Nephron progenitor cell (in vitro differentiated cells): ENCODE results near the gene METTL25.

ENCODE experiments used
- DNase-seq: peaks from one replicate; pipeline ENCODE4 v3.0.0; 2021
- H3K27ac Mint-ChIP-seq: 2 replicates; pipeline ENCODE4 v1.8.0; 2021; ENCODE audit warnings: mild to moderate bottlenecking, moderate library complexity, mixed read lengths
- H3K27me3 Mint-ChIP-seq: 2 replicates; pipeline ENCODE4 v1.8.0; 2021; ENCODE audit warnings: mild to moderate bottlenecking, low read depth, mixed read lengths; ENCODE audit not compliant: poor library complexity
- H3K36me3 Mint-ChIP-seq: 2 replicates; pipeline ENCODE4 v1.8.0; 2021; ENCODE audit warnings: low read depth, mixed read lengths
- H3K4me1 Mint-ChIP-seq: 2 replicates; pipeline ENCODE4 v1.8.0; 2021; ENCODE audit warnings: mixed read lengths
- H3K4me3 Mint-ChIP-seq: 2 replicates; pipeline ENCODE4 v1.8.0; 2021; ENCODE audit warnings: mild to moderate bottlenecking, moderate library complexity, mixed read lengths
- H3K9me3 Mint-ChIP-seq: 2 replicates; pipeline ENCODE4 v1.8.0; 2021; ENCODE audit warnings: mild to moderate bottlenecking, moderate library complexity, mixed read lengths
- TF ChIP-seq, protein P1 (sequence below): fragments of 200-600 bp; sonication (generic); IDR thresholded peaks from 2 replicates; pipeline ENCODE4 v1.5.0; 2021; ENCODE audit warnings: antibody characterized with exemption

METTL25 gene

DNA sequence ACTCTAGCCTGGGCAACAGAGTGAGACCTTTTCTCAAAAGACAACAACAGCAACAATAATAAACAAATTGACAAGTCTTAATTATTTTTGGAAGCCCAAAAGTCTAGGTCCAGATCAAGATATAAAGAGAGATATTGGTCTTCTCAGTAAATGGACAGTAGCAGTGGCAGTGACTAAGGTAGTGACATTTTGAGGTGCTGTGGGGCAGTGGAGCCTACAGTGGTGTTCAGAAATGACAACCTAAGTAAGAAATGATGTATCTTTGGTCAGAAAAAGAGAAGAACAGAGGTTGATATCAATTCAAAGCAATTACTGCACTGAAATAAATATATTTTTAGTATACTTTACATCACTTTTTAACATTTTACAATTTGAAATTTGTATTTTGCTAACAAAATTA lies 20.7 kb downstream of the METTL25 start:
- H3K4me3 Mint-ChIP-seq, result no peak overlapping the region
- DNase-seq, result no peak
- TF ChIP-seq, protein P1, sequence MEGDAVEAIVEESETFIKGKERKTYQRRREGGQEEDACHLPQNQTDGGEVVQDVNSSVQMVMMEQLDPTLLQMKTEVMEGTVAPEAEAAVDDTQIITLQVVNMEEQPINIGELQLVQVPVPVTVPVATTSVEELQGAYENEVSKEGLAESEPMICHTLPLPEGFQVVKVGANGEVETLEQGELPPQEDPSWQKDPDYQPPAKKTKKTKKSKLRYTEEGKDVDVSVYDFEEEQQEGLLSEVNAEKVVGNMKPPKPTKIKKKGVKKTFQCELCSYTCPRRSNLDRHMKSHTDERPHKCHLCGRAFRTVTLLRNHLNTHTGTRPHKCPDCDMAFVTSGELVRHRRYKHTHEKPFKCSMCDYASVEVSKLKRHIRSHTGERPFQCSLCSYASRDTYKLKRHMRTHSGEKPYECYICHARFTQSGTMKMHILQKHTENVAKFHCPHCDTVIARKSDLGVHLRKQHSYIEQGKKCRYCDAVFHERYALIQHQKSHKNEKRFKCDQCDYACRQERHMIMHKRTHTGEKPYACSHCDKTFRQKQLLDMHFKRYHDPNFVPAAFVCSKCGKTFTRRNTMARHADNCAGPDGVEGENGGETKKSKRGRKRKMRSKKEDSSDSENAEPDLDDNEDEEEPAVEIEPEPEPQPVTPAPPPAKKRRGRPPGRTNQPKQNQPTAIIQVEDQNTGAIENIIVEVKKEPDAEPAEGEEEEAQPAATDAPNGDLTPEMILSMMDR, result no peak
- H3K9me3 Mint-ChIP-seq, result peaks cover 15% of the 10 kb centered on the region
- H3K4me1 Mint-ChIP-seq, result no peaks in the 10 kb centered on the region
- H3K27ac Mint-ChIP-seq, result no peak overlapping the region
- no peaks in the 10 kb centered on the region for H3K27me3 Mint-ChIP-seq
- H3K36me3 Mint-ChIP-seq, result peaks cover 23% of the 10 kb centered on the region

DNA sequence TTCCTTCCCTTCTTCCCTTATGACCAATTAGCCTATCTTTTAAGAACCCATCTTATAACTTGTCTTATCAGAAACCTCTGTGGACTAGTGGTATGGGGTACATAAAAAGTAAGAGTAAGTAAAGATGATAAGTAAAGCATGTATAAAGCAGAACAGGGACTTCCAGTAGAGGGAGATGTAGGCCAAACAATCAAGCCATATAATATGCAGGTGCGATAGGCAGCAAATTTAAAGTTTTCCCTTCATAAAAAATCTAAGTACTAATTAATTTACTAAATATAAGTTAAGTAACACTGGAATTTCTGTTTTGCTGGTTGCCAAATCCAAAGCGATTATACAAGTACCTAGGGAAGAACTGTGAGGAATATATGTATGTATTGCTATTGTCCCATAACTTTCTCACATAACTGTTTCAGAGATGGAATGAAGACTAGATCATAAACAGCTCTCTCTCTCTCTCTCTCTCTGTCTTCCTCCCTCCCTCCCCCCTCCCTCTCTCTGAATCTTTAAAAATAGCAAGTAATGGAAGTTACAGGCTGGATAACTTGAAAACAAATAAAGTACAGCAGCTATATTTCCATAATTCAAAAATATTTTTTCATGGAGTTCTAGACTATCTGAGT lies 25.7 kb downstream of the METTL25 start:
- Mint-ChIP-seq H3K27ac (no peak overlapping the region), H3K27me3 (no peaks in the 10 kb centered on the region), H3K9me3 (no peaks in the 10 kb centered on the region), H3K36me3 (no peaks in the 10 kb centered on the region), H3K4me3 (no peak overlapping the region), H3K4me1 (no peaks in the 10 kb centered on the region)
- DNase-seq, result no peak
- TF ChIP-seq, protein P1, result no peak

DNA sequence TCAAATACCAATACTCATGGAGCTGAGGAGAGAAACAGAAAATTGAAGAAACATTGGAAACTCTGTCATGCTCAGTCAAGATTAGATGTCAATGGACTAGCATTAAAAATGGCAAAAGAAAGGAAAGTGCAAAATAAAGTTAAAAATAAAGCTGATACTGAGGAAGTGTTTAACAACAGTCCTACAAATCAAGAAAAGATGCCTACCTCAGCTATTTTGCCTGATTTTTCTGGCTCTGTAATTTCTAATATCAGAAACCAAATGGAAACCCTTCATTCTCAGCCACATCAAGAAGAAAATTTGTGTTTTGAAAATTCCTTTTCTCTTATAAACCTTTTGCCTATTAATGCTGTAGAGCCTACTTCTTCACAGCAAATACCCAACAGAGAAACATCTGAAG lies 40.5 kb downstream of the METTL25 start:
- Mint-ChIP-seq H3K4me3 (no peak overlapping the region), H3K4me1 (no peaks in the 10 kb centered on the region), H3K27ac (no peak overlapping the region), H3K36me3 (no peaks in the 10 kb centered on the region), H3K27me3 (no peaks in the 10 kb centered on the region), H3K9me3 (no peaks in the 10 kb centered on the region)
- TF ChIP-seq, protein P1, result no peak
- no peak for DNase-seq

DNA sequence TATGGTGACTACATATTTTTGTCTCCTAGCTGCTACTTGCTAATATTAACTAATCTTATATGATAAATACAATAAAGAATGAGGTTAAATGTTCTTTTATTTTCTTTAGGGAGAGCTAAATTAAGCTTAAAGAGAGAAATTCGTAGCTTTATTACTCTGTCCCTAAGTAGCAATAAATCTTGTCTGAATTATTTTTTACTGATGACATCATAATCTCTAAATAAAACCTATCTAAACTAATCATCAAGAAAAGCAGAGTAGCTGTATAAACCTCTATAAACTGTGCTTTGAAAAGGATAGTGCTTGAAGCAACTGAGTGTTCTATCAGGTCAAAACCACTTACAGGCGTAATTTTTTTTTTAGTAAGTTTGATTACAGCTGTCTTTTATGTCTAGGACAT lies 42.5 kb downstream of the METTL25 start:
- no peak overlapping the region for H3K27ac Mint-ChIP-seq
- H3K4me1 Mint-ChIP-seq, result no peaks in the 10 kb centered on the region
- no peaks in the 10 kb centered on the region for H3K9me3 Mint-ChIP-seq
- TF ChIP-seq, protein P1, result no peak
- H3K36me3 Mint-ChIP-seq, result no peaks in the 10 kb centered on the region
- no peak overlapping the region for H3K4me3 Mint-ChIP-seq
- H3K27me3 Mint-ChIP-seq, result no peaks in the 10 kb centered on the region
- DNase-seq, result no peak

DNA sequence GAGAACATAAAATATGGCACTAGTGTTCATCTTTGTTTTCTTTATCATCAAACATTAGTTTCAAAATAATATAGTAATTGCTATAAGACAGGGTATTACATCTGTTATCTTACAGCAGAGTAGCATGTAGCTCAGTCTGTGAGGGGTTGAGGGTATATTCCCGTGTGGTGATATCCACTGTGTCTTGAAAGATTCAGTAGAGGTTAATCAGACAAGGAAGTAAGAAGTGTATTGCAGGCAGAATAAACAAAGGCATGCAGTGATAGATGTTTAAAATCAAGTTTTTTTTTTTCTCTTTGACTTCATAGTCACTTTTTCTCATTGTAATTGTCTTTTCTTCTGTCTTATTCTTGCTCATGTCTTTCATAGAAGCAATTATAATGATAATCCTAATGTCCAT lies 48.3 kb downstream of the METTL25 start:
- DNase-seq, result no peak
- no peaks in the 10 kb centered on the region for H3K4me1 Mint-ChIP-seq
- H3K27me3 Mint-ChIP-seq, result no peaks in the 10 kb centered on the region
- H3K27ac Mint-ChIP-seq, result no peak overlapping the region
- TF ChIP-seq, protein P1, result no peak
- H3K36me3 Mint-ChIP-seq, result no peaks in the 10 kb centered on the region
- H3K4me3 Mint-ChIP-seq, result no peak overlapping the region
- H3K9me3 Mint-ChIP-seq, result no peaks in the 10 kb centered on the region

DNA sequence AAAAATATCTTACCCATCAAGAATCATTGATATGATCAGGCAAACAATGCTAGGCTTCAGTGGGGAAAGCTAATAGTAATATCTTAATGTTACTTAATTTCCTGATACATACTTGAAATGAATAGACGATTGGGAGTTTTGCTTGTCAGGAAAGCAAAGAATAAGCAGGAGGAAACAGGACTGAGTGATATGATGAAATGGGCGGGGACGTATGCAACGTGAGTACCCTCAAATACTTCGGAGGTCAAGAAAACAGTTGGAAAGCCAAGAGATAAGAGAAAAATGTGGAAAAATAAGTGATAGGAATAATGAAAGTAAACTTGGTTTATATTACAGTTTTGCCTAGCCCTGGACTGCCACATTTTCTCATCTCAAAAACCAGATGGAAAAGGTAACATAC lies 49.2 kb downstream of the METTL25 start:
- H3K4me1 Mint-ChIP-seq, result no peaks in the 10 kb centered on the region
- no peak overlapping the region for H3K27ac Mint-ChIP-seq
- DNase-seq, result no peak
- peaks cover 2% of the 10 kb centered on the region for H3K27me3 Mint-ChIP-seq
- no peak overlapping the region for H3K4me3 Mint-ChIP-seq
- TF ChIP-seq, protein P1, result no peak
- H3K36me3 Mint-ChIP-seq, result no peaks in the 10 kb centered on the region
- H3K9me3 Mint-ChIP-seq, result no peaks in the 10 kb centered on the region
